HepG2 (cell line): Measurements from ENCODE around the gene SFXN5. TPM values are rescaled to one million over a fixed set of nuclear protein-coding genes. Genes with fewer than 3 reads are reported as not detected.

ENCODE experiments used
- ATAC-seq: fragments of 200-7000 bp; cut with Tn5 transposase; 3 replicates; pipeline ENCODE4 v1.9.1; 2020; ENCODE audit warnings: mild to moderate bottlenecking, moderate library complexity
- BruUV-seq: library from RNA; stranded (reverse); fragments of 400-500 nt; replicated peaks from 2 replicates; lab custom pipeline; 2021; lab: Mats Ljungman, UMichigan
- CTCF ChIA-PET: fragments of 300-600 bp; formaldehyde crosslinking; extraction: SDS; loops from one replicate; lab custom pipeline; 2021; ENCODE audit warnings: low total read pairs, inconsistent platforms, low intra/inter-chr PET ratio; lab: Yijun Ruan, JAX
- POLR2A ChIA-PET: fragments of 350-600 bp; sonication (Branson Sonifier 250); formaldehyde crosslinking; loops from one replicate; lab custom pipeline; 2020; ENCODE audit warnings: antibody characterized with exemption, inconsistent platforms; lab: Yijun Ruan, JAX
- DNase-seq: peaks from one replicate; pipeline ENCODE4 v3.0.0-alpha.2; 2015; ENCODE audit warnings: low spot score
- FAIRE-seq: peaks from 3 replicates; lab custom pipeline; 2011; peaks lifted over from hg19 to GRCh38; lab: Jason Lieb, UNC
- H2AFZ ChIP-seq: one replicate; pipeline ENCODE4 v1.6.1; 2011; ENCODE audit warnings: low read length, inconsistent platforms
- H3K27ac ChIP-seq: fragments of 300-600 bp; 3 replicates; pipeline ENCODE4 v1.8.0; 2011; ENCODE audit warnings: mixed run types, mild to moderate bottlenecking, mixed read lengths, low read length, inconsistent platforms; ENCODE audit not compliant: insufficient read depth; ENCODE audit errors: extremely low read length
- H3K27me3 ChIP-seq, 2 experiments: fragments of 200-600 bp in 1 of 2; 2 replicates in 1 of 2; 3 replicates in 1 of 2; pipeline versions ENCODE4 v1.6.0 to v1.8.0; 2011; ENCODE audit warnings: low read length in 2 of 2, mild to moderate bottlenecking in 2 of 2, moderate library complexity in 2 of 2, inconsistent platforms in 1 of 2; ENCODE audit not compliant: insufficient read depth in 2 of 2, control insufficient read depth in 1 of 2
- H3K36me3 ChIP-seq, 2 experiments: fragments of 200-600 bp in 1 of 2; replicated peaks in 1 of 2; 2 replicates in 1 of 2; 3 replicates in 1 of 2; pipeline versions ENCODE4 v1.5.1 to v1.8.0; 2011; ENCODE audit warnings: low read length in 2 of 2, inconsistent platforms in 1 of 2; ENCODE audit not compliant: insufficient read depth in 2 of 2, control insufficient read depth in 1 of 2
- H3K4me1 ChIP-seq: 2 replicates; pipeline ENCODE4 v1.5.1; 2012; ENCODE audit warnings: low read length, inconsistent platforms; ENCODE audit not compliant: insufficient read depth
- H3K4me2 ChIP-seq: 2 replicates; pipeline ENCODE4 v1.6.0; 2011; ENCODE audit warnings: low read depth, low read length, inconsistent platforms
- H3K4me3 ChIP-seq, 3 experiments: fragments of 200-600 bp in 1 of 3; sonication (generic), shearing (Covaris generic) in 1 of 3; replicated peaks in 1 of 3; 2 replicates each; pipeline ENCODE4 v1.5.1; 2011 to 2016; ENCODE audit warnings: low read length in 3 of 3, inconsistent platforms in 2 of 3, low read depth in 2 of 3, mild to moderate bottlenecking in 2 of 3, control low read depth in 1 of 3, mixed read lengths in 1 of 3; ENCODE audit not compliant: insufficient read depth in 1 of 3
- H3K79me2 ChIP-seq: one replicate; pipeline ENCODE4 v1.6.1; 2011; ENCODE audit warnings: low read length, inconsistent platforms; ENCODE audit not compliant: insufficient read depth
- H3K9ac ChIP-seq: 2 replicates; pipeline ENCODE4 v1.6.0; 2011; ENCODE audit warnings: mild to moderate bottlenecking, low read depth, low read length, inconsistent platforms; ENCODE audit not compliant: insufficient read depth
- H3K9me3 ChIP-seq: 2 replicates; pipeline ENCODE4 v1.5.1; 2012; ENCODE audit warnings: mild to moderate bottlenecking, low read length
- H4K20me1 ChIP-seq: 2 replicates; pipeline ENCODE4 v1.6.0; 2011; ENCODE audit warnings: inconsistent platforms, mild to moderate bottlenecking, low read length, moderate library complexity; ENCODE audit not compliant: insufficient read depth
- CEBPZ ChIP-seq: IDR thresholded peaks from 2 replicates; pipeline ENCODE4 v1.6.1; 2012; ENCODE audit warnings: low read length, improper control_type of control experiment
- GATA4 ChIP-seq: sonication (generic); IDR thresholded peaks from 2 replicates; pipeline ENCODE4 v1.6.1; 2016; ENCODE audit warnings: antibody characterized with exemption, low read depth, borderline replicate concordance
- MAZ ChIP-seq, 2 experiments: sonication (generic) in 1 of 2; formaldehyde crosslinking in 1 of 2; IDR thresholded peaks; 2 replicates each; pipeline versions ENCODE4 v1.5.0 to v1.6.1; 2012 to 2020; ENCODE audit warnings: low read depth in 2 of 2, mild to moderate bottlenecking in 2 of 2, borderline replicate concordance in 1 of 2, improper control_type of control experiment in 1 of 2, low read length in 1 of 2, missing genetic modification reagents in 1 of 2, moderate library complexity in 1 of 2
- PITX1 ChIP-seq: sonication (generic); formaldehyde crosslinking; IDR thresholded peaks from 2 replicates; pipeline ENCODE4 v1.5.1; 2020; ENCODE audit warnings: mild to moderate bottlenecking, missing genetic modification reagents
- REXO4 ChIP-seq: sonication (generic); formaldehyde crosslinking; IDR thresholded peaks from 2 replicates; pipeline ENCODE4 v1.8.0; 2022; ENCODE audit warnings: missing genetic modification reagents, mild to moderate bottlenecking, borderline replicate concordance
- SAP130 ChIP-seq: IDR thresholded peaks from 2 replicates; pipeline ENCODE4 v1.6.1; 2016; ENCODE audit warnings: low read depth
- ZBTB14 ChIP-seq: sonication (generic); formaldehyde crosslinking; IDR thresholded peaks from 2 replicates; pipeline ENCODE4 v1.4.0; 2020; ENCODE audit warnings: missing genetic modification reagents
- ZNF224 ChIP-seq: sonication (generic); formaldehyde crosslinking; IDR thresholded peaks from 2 replicates; pipeline ENCODE4 v1.5.0; 2020; ENCODE audit warnings: mild to moderate bottlenecking, missing genetic modification reagents
- WGBS: methylation state at CpG from one replicate; pipeline ENCODE4 v1.1.6; 2017; ENCODE audit warnings: low lambda C conversion rate; 5-methylcytosine and 5-hydroxymethylcytosine counted together
- in situ Hi-C: cut with HindIII; loops from 2 replicates; pipeline ENCODE4 v1.10.0; 2017; ENCODE audit warnings: low pct_unique_long_range_greater_than_20kb; ENCODE audit not compliant: extremely low pct_ligation_motif_present
- intact Hi-C: fragments of 100-400 bp; cut with micrococcal nuclease; formaldehyde crosslinking; loops from one replicate; pipeline ENCODE4 v1.10.0; 2022; ENCODE audit not compliant: unreplicated experiment
- polyA plus RNA-seq, 8 experiments: library from polyadenylated mRNA; depleted of rRNA in 3 of 8; stranded (reverse) in 7 of 8; unstranded in 1 of 8; fragments of >200 nt; fragmentation: Illumina TruSeq in 4 of 8; extraction: Trizol in 4 of 8; gene quantifications; 2 replicates each; pipeline versions ENCODE4 v1.2.1 to v1.2.3, GENCODE V29; 2011 to 2016; ENCODE audit warnings: low read depth in 4 of 8, missing spikeins in 1 of 8, mixed read lengths in 1 of 8; ENCODE audit not compliant: insufficient read depth in 1 of 8
- total RNA-seq, 5 experiments: library from RNA; depleted of rRNA; stranded (reverse); fragments of >200 nt; fragmentation: Illumina TruSeq; extraction: Trizol; gene quantifications; 2 replicates each; pipeline ENCODE4 v1.2.3, GENCODE V29; 2016; ENCODE audit warnings: low read depth in 1 of 5
- TF ChIP-seq, protein P1 (sequence below): sonication (generic); formaldehyde crosslinking; IDR thresholded peaks from 2 replicates; pipeline ENCODE4 v1.4.0; 2020; ENCODE audit warnings: missing genetic modification reagents
- TF ChIP-seq, protein P2 (sequence below): sonication (generic); formaldehyde crosslinking; IDR thresholded peaks from 2 replicates; pipeline ENCODE4 v1.5.1; 2020; ENCODE audit warnings: mild to moderate bottlenecking, missing genetic modification reagents

The SFXN5 gene
- total and polyA plus RNA-seq, 2 of the 13 experiments (the other 11 are each of a cell fraction or from before 2014, with no cell fraction given): 34.9 to 37.4 TPM

DNA sequence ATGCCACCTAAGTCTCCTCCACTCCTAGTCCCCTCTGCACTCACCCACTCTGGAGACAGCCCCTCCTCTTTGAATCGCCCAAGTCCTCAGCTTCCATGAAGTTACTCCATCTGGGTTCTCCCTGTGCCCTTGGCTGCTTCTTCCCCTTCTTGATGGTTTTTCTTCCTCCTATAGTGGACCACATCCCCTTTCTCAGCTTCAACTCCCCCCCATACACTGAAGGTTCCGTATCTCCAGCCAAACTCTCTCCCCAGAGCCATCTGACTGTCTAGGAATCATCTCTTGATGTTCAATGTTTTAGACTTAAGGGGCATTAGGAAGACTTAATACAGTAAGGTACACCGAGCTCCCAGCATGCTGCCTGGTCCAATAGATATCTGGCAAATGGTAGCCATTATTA, 114.6 kb downstream of the SFXN5 start (continued):
- TF ChIP-seq ZBTB14 (CRISPR knock-in tag): no peak
- TF ChIP-seq, protein P1, sequence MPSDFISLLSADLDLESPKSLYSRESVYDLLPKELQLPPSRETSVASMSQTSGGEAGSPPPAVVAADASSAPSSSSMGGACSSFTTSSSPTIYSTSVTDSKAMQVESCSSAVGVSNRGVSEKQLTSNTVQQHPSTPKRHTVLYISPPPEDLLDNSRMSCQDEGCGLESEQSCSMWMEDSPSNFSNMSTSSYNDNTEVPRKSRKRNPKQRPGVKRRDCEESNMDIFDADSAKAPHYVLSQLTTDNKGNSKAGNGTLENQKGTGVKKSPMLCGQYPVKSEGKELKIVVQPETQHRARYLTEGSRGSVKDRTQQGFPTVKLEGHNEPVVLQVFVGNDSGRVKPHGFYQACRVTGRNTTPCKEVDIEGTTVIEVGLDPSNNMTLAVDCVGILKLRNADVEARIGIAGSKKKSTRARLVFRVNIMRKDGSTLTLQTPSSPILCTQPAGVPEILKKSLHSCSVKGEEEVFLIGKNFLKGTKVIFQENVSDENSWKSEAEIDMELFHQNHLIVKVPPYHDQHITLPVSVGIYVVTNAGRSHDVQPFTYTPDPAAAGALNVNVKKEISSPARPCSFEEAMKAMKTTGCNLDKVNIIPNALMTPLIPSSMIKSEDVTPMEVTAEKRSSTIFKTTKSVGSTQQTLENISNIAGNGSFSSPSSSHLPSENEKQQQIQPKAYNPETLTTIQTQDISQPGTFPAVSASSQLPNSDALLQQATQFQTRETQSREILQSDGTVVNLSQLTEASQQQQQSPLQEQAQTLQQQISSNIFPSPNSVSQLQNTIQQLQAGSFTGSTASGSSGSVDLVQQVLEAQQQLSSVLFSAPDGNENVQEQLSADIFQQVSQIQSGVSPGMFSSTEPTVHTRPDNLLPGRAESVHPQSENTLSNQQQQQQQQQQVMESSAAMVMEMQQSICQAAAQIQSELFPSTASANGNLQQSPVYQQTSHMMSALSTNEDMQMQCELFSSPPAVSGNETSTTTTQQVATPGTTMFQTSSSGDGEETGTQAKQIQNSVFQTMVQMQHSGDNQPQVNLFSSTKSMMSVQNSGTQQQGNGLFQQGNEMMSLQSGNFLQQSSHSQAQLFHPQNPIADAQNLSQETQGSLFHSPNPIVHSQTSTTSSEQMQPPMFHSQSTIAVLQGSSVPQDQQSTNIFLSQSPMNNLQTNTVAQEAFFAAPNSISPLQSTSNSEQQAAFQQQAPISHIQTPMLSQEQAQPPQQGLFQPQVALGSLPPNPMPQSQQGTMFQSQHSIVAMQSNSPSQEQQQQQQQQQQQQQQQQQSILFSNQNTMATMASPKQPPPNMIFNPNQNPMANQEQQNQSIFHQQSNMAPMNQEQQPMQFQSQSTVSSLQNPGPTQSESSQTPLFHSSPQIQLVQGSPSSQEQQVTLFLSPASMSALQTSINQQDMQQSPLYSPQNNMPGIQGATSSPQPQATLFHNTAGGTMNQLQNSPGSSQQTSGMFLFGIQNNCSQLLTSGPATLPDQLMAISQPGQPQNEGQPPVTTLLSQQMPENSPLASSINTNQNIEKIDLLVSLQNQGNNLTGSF (CRISPR knock-in tag): no peak
- TF ChIP-seq PITX1: no peak
- TF ChIP-seq GATA4: no peak
- no peak for TF ChIP-seq ZNF224 (CRISPR knock-in tag)
- TF ChIP-seq REXO4 (CRISPR knock-in tag): no peak

GRCh38 chr2:72956050-72956395, 115.5 kb downstream of the SFXN5 start:
- ChIA-PET CTCF (no interaction called here), POLR2A (no interaction called here)
- DNase-seq: no peak
- Histone ChIP-seq H3K9me3 (no peaks in the 10 kb centered on the region), H3K4me2 (no peak overlapping the region), H3K27me3 (no peaks in the 10 kb centered on the region), H2AFZ (no peak overlapping the region), H3K36me3 (peaks cover 1 to 3% of the 10 kb centered on the region in 2 experiments; a peak in 1 of 5 replicates), H4K20me1 (no peaks in the 10 kb centered on the region), H3K4me1 (no peaks in the 10 kb centered on the region), H3K79me2 (no peaks in the 10 kb centered on the region), H3K27ac (no peak overlapping the region), H3K9ac (no peak overlapping the region), H3K4me3 (no peak overlapping the region)
- intact Hi-C loops (no loop called here), in situ Hi-C loops (no loop called here)
- no peak for ATAC-seq
- no peak for FAIRE-seq
- WGBS: 100% methylated on average over 2 of the region's 2 CpGs
- BruUV-seq: no TSS peak
- no peak for TF ChIP-seq SAP130
- TF ChIP-seq CEBPZ: no peak
- TF ChIP-seq, protein P2, sequence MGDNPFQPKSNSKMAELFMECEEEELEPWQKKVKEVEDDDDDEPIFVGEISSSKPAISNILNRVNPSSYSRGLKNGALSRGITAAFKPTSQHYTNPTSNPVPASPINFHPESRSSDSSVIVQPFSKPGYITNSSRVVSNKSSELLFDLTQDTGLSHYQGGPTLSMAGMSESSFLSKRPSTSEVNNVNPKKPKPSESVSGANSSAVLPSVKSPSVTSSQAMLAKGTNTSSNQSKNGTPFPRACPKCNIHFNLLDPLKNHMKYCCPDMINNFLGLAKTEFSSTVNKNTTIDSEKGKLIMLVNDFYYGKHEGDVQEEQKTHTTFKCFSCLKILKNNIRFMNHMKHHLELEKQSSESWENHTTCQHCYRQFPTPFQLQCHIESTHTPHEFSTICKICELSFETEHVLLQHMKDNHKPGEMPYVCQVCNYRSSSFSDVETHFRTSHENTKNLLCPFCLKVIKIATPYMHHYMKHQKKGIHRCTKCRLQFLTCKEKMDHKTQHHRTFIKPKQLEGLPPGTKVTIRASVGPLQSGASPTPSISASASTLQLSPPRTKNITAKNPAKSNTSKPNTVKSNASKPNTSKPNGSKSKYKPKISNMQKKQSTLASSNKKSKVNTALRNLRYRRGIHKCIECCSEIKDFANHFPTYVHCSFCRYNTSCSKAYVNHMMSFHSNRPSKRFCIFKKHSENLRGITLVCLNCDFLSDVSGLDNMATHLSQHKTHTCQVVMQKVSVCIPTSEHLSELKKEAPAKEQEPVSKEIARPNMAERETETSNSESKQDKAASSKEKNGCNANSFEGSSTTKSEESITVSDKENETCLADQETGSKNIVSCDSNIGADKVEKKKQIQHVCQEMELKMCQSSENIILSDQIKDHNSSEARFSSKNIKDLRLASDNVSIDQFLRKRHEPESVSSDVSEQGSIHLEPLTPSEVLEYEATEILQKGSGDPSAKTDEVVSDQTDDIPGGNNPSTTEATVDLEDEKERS: no peak
- TF ChIP-seq MAZ (IDR thresholded peaks at IDR 0.05; ENCODE audit: borderline replicate concordance, low read depth, low read length): no peak
- no peak for TF ChIP-seq MAZ (CRISPR knock-in tag; IDR thresholded peaks at IDR 0.05; ENCODE audit: low read depth)
